Gastrocnemius medialis (tissue), 4 donors: Measurements from ENCODE around the gene VOPP1.

ENCODE experiments used
- POLR2A ChIP-seq, 2 donors: fragments of 450-650 bp; IDR thresholded peaks; one replicate each; pipeline ENCODE4 v1.6.1; 2017; ENCODE audit warnings: antibody characterized with exemption in 2 of 2, mild to moderate bottlenecking in 2 of 2, moderate library complexity in 2 of 2
- TF ChIP-seq, protein P1 (sequence below), 5 experiments: fragments of 450-650 bp in 3 of 5; fragments of 200-600 bp in 2 of 5; sonication (generic) in 2 of 5; IDR thresholded peaks in 4 of 5; conservative IDR thresholded peaks in 1 of 5; 1 replicate in 4 of 5; 2 replicates in 1 of 5; pipeline ENCODE4 v1.5.1; 2016 to 2019; ENCODE audit warnings: antibody characterized with exemption in 5 of 5, mild to moderate bottlenecking in 3 of 5, moderate library complexity in 3 of 5

DNA sequence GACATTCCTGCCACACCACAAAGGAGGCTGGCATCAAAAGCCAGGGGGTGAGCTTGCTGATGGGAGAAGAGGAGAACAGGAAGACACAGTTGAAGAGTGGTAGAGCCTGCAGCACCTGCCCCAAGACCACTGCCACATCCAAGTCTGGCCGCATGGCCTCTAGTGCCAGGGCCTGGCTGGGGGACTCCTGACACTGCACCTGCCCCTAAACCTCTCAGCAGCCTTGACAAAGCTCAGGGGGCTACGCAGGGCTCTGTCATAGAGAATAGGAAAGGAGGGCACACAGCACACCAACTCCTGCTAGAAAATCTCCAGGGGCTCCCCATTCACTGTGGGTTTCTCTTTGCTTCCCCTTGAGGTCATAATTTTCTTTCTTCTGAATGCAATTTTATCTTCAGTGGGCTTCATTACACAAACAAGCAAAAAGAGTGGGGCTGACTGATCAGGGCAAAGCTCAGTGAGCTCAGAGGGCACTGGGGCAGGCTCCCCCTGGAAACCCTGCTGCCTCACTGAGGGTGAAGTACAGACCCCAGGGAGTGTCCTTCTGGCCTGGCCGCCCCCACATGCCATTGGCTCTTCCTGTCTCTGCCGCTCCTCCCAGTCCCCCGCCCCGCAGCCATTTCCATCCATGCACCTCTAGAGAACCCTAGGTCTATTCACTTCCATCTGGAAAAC, 37.2 kb downstream of the VOPP1 start:
- TF ChIP-seq, protein P1, sequence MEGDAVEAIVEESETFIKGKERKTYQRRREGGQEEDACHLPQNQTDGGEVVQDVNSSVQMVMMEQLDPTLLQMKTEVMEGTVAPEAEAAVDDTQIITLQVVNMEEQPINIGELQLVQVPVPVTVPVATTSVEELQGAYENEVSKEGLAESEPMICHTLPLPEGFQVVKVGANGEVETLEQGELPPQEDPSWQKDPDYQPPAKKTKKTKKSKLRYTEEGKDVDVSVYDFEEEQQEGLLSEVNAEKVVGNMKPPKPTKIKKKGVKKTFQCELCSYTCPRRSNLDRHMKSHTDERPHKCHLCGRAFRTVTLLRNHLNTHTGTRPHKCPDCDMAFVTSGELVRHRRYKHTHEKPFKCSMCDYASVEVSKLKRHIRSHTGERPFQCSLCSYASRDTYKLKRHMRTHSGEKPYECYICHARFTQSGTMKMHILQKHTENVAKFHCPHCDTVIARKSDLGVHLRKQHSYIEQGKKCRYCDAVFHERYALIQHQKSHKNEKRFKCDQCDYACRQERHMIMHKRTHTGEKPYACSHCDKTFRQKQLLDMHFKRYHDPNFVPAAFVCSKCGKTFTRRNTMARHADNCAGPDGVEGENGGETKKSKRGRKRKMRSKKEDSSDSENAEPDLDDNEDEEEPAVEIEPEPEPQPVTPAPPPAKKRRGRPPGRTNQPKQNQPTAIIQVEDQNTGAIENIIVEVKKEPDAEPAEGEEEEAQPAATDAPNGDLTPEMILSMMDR (IDR thresholded peaks at IDR 0.05 in 4 of 5, conservative IDR thresholded peaks at IDR 0.05 in 1 of 5) = no peak
- no peak for TF ChIP-seq POLR2A (IDR thresholded peaks at IDR 0.05)
